Endometrial microvascular endothelial cells (primary cell): ENCODE measurements around the gene MCRIP2. TPM values are rescaled to one million over a fixed set of nuclear protein-coding genes. Genes with fewer than 3 reads are reported as not detected.
"Not testable (repeated sequence)": the region's sequence is repeated elsewhere in the genome, so short reads cannot be mapped to it uniquely, and the experiment has no call there.

Experiments used
- in situ Hi-C: cut with HindIII; loops from 2 replicates; pipeline ENCODE4 v1.10.0; 2017; ENCODE audit warnings: low sequenced_read_pairs, low pct_unique_long_range_greater_than_20kb; ENCODE audit errors: inconsistent ontology term
- total RNA-seq: library from RNA; depleted of rRNA; stranded (reverse); fragments of >200 nt; gene quantifications from one replicate; pipeline ENCODE4 v1.2.3, GENCODE V29; 2015; ENCODE audit errors: inconsistent ontology term

Gene MCRIP2
- total RNA-seq, 1 donor from 2014 or later, result 23.4 TPM

GRCh38 chr16:685967-686366 is 44.3 kb downstream of the MCRIP2 start:
- in situ Hi-C loops, result no loop called here

DNA sequence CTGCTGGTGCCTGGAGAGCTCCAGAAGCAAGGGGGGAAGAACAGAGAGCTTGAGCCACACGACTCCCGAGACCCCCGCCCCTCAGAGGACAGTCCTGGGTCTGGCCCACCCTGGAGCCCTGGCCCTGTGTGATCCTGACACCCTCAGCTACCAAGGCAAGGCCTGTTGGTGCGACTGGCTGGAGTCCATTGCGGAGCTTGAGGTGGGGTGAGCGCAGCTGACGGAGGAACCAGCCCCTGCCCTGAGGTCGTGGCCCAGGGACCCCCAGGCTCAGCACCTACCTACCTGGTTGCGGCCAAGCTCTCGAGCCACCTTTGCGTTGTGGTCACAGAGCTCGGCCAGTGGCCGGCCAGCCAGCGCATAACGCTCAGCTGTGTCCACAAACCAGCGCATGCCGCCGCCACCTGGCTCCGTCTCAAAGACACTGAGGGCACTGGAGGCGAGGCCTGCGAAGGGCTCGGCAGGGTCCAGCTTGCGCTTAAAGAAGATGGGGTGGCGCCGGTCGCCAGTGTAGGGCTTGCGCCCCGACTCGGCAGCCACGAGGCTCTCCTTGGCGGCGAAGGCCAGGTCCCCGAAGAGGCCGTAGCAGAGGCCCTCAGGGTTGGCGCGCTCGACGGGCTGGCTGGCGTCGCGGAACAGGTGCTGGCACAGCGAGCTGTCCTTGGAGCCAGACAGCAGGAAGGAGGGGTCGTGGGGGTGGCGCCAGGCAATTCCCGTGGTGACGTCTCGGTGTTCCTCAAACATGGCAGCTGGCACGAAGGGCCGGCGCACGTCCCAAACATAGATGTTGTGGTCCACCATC is 45.0 kb downstream of the MCRIP2 start:
- in situ Hi-C loops, result no loop called here

DNA sequence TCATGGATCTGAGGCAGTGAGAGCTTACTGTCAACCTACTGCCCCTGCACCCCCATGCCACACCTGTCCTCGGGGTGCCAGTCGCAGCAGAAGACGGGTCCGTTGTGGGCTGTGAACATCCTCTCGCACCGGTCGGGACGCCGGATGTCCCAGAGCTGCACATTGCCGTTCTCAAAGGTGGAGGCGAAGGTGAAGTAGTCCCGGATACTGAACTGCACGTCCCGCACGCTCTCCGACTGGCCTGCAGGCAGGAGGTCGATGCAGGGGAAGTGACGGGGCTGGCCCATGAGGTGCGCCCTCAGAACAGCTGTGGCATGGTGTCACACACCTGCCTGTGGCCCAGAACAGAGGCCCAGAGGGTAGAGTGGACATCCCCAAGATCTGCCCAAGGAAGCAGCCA is 45.9 kb downstream of the MCRIP2 start:
- in situ Hi-C loops, result no loop called here

DNA sequence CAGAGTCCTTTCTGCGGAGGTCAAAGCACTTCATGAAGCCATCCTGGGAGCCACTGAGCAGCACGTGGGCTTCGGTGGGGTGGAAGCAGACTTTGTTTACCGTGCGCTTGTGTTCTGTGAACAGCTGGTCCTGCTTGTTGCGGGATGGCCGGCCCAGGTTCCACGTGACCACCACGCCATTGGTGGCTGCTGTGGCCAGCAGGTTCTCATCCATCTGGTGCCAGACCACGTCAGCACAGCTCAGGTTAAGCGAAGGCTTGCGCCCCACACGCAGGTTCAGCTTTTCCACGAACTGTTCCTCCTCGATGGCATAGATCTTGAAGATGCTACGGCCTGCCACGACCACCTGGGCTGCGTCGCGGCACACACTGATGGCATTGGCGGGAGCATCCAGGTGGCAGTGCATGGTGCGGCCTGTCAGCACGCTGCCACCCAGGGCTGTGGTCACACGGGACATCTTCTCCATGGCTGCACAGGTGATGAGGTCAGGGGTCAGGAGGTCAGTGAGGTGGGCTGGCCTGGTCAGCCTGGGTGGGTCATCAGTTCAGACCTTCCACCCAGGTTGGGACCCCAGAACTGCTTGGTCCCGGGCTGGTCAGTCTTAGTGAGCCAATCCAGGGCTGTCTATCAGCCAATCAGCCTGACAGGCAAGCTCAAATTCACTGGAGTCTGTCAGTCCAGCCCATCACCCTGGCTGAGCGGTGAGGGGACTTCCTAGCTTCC is 47.7 kb downstream of the MCRIP2 start:
- in situ Hi-C loops, result no loop called here

DNA sequence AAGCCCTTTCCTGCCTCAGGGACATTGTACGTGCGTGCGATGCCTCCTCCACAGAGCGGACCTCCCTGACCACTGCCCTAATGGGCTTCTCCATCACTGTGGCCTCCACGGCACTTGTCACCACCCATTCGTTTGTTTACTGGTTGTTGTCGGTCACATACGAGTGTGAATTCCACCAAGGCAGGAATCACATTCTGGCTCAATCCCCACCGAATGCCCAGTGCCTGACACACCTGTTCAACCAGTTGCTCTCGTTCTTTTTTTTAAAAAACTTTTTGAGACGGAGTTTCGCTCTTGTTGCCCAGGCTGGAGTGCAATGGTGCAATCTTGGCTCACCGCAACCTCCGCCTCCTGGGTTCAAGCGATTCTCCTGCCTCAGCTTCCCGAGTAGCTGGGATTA is 49.6 kb downstream of the MCRIP2 start:
- in situ Hi-C loops, result not testable (repeated sequence)

GRCh38 chr16:692356-693108 is 50.9 kb downstream of the MCRIP2 start:
- in situ Hi-C loops, result no loop called here

DNA sequence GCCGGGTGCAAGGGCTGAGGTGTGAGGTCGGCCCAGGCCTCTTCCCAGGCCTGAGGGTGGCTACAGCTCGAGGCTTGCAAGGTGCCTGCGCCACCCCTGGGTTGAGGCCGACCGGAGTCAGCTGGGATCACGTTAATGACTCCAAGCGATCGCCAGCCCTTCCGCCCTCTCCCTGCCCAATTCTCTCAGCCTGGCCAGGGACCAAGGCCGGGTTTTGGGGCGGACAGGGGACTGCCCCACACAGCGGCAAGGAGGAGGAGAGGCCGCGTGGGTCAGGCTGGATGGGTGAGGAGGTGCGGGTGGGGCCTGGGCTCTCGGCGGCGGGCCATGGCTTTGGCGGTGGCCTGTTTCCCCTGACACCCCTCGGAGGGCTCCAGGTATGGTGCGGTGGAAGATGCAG is 51.7 kb downstream of the MCRIP2 start:
- in situ Hi-C loops, result no loop called here

DNA sequence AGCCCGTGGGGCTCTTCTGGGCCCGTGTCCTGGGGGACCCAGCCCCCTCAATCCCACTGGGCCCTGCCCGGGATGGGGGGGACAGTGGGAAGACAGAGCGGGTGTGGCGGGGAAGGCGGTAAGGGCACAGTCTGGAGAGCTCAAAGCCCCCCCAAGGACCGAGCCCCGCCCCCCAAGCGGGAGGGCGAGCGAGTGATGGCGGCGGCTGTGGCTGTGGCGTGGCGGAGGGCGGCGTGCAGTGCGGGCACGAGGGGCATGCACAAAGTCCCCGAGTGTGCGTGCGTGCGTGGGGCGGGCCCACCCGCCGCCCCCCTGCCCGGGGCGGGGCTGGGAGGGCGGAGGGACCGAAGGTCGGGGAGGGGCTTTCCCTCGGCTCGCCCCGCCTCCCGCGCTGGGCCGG is 52.1 kb downstream of the MCRIP2 start:
- in situ Hi-C loops, result no loop called here

- in situ Hi-C loops, result no loop called here
Observed at GRCh38 chr16:694187-694862, 52.7 kb downstream of the MCRIP2 start.

DNA sequence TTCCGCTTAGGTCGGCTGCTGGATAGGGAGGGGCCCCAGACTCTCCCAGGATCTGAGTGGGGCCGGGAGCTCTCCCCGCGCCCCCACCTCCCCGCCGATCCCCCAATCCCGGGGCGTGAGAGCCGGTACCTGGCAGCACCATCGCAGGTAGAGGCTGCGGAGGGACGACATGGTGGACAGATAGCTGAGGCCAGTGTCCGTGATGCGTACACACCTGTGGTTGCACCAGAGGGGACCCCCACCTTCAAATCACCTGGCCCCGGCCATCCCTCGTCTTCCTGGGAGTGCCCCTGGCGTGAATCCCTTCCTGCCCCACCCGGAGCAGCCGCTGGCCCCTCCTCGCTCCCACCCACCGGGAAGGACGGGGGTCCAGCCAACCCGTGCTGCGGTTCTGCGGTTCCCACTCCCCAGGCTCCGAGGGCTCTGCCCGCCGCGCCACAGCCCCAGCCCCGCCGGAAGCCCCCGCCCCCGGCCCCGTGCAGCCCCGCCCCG is 53.3 kb downstream of the MCRIP2 start:
- in situ Hi-C loops, result no loop called here

- in situ Hi-C loops, result no loop called here
Observed at GRCh38 chr16:695355-696089, 53.9 kb downstream of the MCRIP2 start.

Other genes with a start within 250 kb of the MCRIP2 start
- 92.3 TPM for gene NME4, start 244.6 kb upstream of the MCRIP2 start, total RNA-seq
- gene DECR2, start 239.9 kb upstream of the MCRIP2 start, total RNA-seq, result 17.3 TPM
- 41.7 TPM for gene RAB11FIP3, start 216.2 kb upstream of the MCRIP2 start, total RNA-seq
- gene CAPN15, start 114.1 kb upstream of the MCRIP2 start, total RNA-seq, result 60.2 TPM
- gene PRR35, start 81.4 kb upstream of the MCRIP2 start, total RNA-seq, result not detected
- not detected for gene NHLRC4, start 74.8 kb upstream of the MCRIP2 start, total RNA-seq
- gene PIGQ, start 71.9 kb upstream of the MCRIP2 start, total RNA-seq, result 29.1 TPM
- gene RAB40C, start 51.8 kb upstream of the MCRIP2 start, total RNA-seq, result 9.9 TPM
- not detected for gene WFIKKN1, start 10.8 kb upstream of the MCRIP2 start, total RNA-seq
- gene METTL26, start 5.5 kb upstream of the MCRIP2 start, total RNA-seq, result 119 TPM
- gene WDR90, start 7.5 kb downstream of the MCRIP2 start, total RNA-seq, result 39.7 TPM
- 41.3 TPM for gene RHOT2, start 26.3 kb downstream of the MCRIP2 start, total RNA-seq
- 2.1 TPM for gene RHBDL1, start 33.8 kb downstream of the MCRIP2 start, total RNA-seq
- 229 TPM for gene STUB1, start 38.6 kb downstream of the MCRIP2 start, total RNA-seq
- 68.2 TPM for gene JMJD8, start 42.5 kb downstream of the MCRIP2 start, total RNA-seq
- gene WDR24, start 48.6 kb downstream of the MCRIP2 start, total RNA-seq, result 6.3 TPM
- not detected for gene FBXL16, start 64.0 kb downstream of the MCRIP2 start, total RNA-seq
- gene METRN, start 73.3 kb downstream of the MCRIP2 start, total RNA-seq, result 17.2 TPM
- 14.0 TPM for gene ANTKMT, start 79.3 kb downstream of the MCRIP2 start, total RNA-seq
- gene CCDC78, start 84.6 kb downstream of the MCRIP2 start, total RNA-seq, result not detected
- gene HAGHL, start 85.3 kb downstream of the MCRIP2 start, total RNA-seq, result not detected
- gene CIAO3, start 99.2 kb downstream of the MCRIP2 start, total RNA-seq, result 34.5 TPM
- not detected for gene MSLN, start 118.9 kb downstream of the MCRIP2 start, total RNA-seq
- 77.6 TPM for gene RPUSD1, start 146.6 kb downstream of the MCRIP2 start, total RNA-seq
- gene CHTF18, start 146.8 kb downstream of the MCRIP2 start, total RNA-seq, result 33.9 TPM
- not detected for gene GNG13, start 158.9 kb downstream of the MCRIP2 start, total RNA-seq